ENCODE data around the gene YEATS4. TPM values are rescaled to one million over a fixed set of nuclear protein-coding genes. Genes with fewer than 3 reads are reported as not detected.
"Not testable (repeated sequence)": the region's sequence is repeated elsewhere in the genome, so short reads cannot be mapped to it uniquely, and the experiment has no call there.

YEATS4 gene
- 31.3 and 32.7 TPM in 2 replicates for total RNA-seq
- long read RNA-seq, transcript YEATS4-202 (5 exons, 1,100 nt) = minor isoform, 5 of 76 reads
- long read RNA-seq, transcript YEATS4-201 (7 exons, 1,434 nt) = major isoform, 65 of 76 reads
- long read RNA-seq, partial matches to known transcripts = 1 of 76 reads
- long read RNA-seq, other reads (novel, unspliced or antisense) = 4 of 76 reads

DNA sequence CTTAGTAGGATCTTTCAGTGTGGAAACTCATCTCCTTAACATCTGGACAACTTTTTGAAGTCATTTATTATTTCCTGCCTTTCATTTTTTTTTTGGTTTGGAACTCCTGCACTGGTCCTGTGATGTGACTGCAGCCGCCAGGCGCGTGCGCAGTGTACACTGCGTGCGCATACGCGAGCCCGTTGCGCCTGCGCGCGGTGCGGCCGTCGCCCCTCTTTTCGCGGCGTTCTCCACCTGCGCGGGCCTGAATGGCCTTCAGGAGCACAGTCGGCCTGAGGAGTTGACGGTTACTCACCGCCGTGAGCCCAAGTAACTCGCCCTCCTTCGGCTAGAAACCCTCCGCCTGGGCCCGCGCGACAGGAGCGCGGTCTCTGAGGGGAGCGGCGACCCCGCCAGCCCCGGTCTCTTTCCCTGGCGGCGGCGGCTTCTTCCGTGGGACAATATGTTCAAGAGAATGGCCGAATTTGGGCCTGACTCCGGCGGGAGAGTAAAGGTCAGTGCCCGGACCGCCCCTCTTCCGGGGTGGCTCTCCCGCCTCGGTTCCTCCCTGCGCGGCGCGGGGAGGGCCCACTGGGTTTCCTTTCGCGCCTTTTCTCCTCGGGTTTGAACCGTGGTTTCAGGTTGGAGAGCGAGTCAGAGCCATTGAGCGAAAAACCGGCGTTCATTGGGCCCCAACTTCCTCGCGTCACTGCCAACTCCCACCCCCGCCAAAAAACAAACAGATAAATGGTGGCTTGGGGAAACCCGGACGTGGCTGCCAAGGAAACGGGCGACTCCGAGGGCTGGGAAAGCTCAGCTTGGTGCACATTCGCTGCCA is at the start of gene YEATS4:
Gene YEATS4 (plus strand): TSS at position 213 of the 817 bp plus-strand sequence. CDS start 230 bp downstream, at position 443.
- H3K9me3 Mint-ChIP-seq (ENCODE audit: low read depth) = no peaks in the 10 kb centered on the region
- DNase-seq (ENCODE audit: low spot score, unreplicated experiment) = peak; percentile 79

DNA sequence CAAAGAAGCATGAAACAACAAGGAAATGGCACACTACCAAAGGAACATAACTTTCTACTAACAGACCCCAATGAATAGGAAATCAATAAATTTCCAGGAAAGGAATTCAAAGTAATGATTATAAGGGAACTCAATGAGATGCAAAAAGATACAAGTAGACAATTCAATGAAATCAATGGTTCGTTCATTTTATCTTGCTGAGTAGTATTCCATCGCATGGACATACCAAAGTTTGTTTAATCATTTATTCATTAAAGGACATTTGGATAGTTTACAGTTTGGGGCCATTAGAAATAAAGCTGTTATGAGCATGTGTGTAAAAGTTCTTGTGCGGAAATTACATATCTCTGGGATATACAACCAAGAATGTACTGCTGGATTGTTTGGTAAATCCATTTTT is 46.3 kb upstream of the YEATS4 start:
- Mint-ChIP-seq H3K9me3 (ENCODE audit: low read depth) (peaks cover 29% of the 10 kb centered on the region), H3K4me3 (ENCODE audit: low read depth) (no peak overlapping the region), H3K27ac (no peak overlapping the region), H3K36me3 (ENCODE audit: insufficient read depth) (peaks cover 13% of the 10 kb centered on the region), H3K27me3 (no peaks in the 10 kb centered on the region), H3K4me1 (ENCODE audit: low read depth) (peaks cover 1% of the 10 kb centered on the region)
- DNase-seq (ENCODE audit: low spot score, unreplicated experiment) = no peak
- TF ChIP-seq, protein P1, sequence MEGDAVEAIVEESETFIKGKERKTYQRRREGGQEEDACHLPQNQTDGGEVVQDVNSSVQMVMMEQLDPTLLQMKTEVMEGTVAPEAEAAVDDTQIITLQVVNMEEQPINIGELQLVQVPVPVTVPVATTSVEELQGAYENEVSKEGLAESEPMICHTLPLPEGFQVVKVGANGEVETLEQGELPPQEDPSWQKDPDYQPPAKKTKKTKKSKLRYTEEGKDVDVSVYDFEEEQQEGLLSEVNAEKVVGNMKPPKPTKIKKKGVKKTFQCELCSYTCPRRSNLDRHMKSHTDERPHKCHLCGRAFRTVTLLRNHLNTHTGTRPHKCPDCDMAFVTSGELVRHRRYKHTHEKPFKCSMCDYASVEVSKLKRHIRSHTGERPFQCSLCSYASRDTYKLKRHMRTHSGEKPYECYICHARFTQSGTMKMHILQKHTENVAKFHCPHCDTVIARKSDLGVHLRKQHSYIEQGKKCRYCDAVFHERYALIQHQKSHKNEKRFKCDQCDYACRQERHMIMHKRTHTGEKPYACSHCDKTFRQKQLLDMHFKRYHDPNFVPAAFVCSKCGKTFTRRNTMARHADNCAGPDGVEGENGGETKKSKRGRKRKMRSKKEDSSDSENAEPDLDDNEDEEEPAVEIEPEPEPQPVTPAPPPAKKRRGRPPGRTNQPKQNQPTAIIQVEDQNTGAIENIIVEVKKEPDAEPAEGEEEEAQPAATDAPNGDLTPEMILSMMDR (IDR thresholded peaks at IDR 0.05; ENCODE audit: unreplicated experiment) = no peak

More for the DNA sequence above, at the start of gene YEATS4:
- no peaks in the 10 kb centered on the region for H3K27me3 Mint-ChIP-seq
- TF ChIP-seq, protein P1 (IDR thresholded peaks at IDR 0.05; ENCODE audit: unreplicated experiment) = no peak
- H3K36me3 Mint-ChIP-seq (ENCODE audit: insufficient read depth) = peaks cover 8% of the 10 kb centered on the region
- peaks cover 16% of the 10 kb centered on the region for H3K4me1 Mint-ChIP-seq (ENCODE audit: low read depth)
- H3K4me3 Mint-ChIP-seq (ENCODE audit: low read depth) = peak within 1 kb of the TSS; percentile 91
- H3K27ac Mint-ChIP-seq = peak within 1 kb of the TSS; percentile 87

DNA sequence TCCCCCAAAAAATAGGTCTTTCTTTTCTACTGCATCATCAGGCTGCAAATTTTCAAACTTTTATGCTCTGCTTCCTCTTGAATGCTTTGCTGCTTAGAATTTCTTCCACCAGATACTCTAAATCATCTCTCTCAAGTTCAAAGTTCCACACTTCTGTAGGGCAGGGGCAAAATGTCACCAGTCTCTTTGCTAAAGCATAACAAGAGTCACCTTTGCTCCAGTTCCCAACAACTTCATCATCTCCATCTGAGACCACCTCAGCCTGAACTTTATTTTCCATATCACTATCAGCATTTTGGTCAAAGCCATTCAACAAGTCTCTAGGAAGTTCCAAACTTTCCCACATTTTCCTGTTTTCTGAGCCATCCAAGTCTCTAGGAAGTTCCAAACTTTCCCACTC is 42.8 kb upstream of the YEATS4 start:
- H3K36me3 Mint-ChIP-seq (ENCODE audit: insufficient read depth) = peaks cover 27% of the 10 kb centered on the region
- H3K4me3 Mint-ChIP-seq (ENCODE audit: low read depth); H3K4me1 Mint-ChIP-seq (ENCODE audit: low read depth); DNase-seq (ENCODE audit: low spot score, unreplicated experiment); H3K27me3 Mint-ChIP-seq; H3K27ac Mint-ChIP-seq: not testable (repeated sequence)
- peaks cover 52% of the 10 kb centered on the region for H3K9me3 Mint-ChIP-seq (ENCODE audit: low read depth)

DNA sequence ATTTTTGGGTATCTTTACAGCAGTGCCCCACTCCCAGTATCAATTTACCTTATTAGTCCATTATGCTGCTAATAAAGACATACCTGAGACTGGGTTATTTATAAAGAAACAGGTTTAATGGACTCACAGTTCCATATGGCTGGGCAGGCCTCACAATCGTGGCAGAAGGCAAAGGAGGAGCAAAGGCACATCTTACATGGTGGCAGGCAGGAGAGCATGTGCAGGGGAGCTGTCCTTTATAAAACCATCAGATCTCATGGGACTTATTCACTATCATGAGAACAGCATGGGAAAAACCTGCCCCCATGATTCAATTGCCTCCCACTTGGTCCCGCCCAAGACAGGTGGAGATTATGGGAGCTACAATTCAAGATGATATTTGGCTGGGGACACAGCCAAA is 42.3 kb upstream of the YEATS4 start:
- not testable (repeated sequence) for H3K27ac Mint-ChIP-seq, H3K27me3 Mint-ChIP-seq

DNA sequence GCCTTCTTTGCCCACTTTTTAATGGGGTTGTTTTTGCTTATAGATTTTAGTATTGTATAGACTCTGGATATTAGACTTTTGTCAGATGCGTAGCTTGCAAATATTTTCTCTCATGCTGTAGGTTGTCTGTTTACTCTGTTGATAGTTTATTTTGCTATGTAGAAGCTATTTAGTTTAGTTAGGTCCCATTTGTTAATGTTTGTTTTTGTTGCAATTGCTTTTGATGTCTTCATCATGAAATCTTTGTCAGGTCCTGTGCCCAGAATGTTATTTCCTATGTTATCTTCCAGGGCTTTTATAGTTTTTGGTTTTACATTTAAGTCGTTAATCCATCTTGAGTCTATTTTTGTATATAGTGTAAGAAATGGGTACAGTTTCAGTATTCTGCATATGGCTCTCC is 41.3 kb upstream of the YEATS4 start:
- Mint-ChIP-seq H3K27me3 (no peaks in the 10 kb centered on the region), H3K9me3 (ENCODE audit: low read depth) (peaks cover 50% of the 10 kb centered on the region), H3K4me1 (ENCODE audit: low read depth) (peaks cover 3% of the 10 kb centered on the region), H3K27ac (no peak overlapping the region), H3K4me3 (ENCODE audit: low read depth) (no peak overlapping the region), H3K36me3 (ENCODE audit: insufficient read depth) (peaks cover 30% of the 10 kb centered on the region)
- no peak for DNase-seq (ENCODE audit: low spot score, unreplicated experiment)
- TF ChIP-seq, protein P1 (IDR thresholded peaks at IDR 0.05; ENCODE audit: unreplicated experiment) = no peak

More for the DNA sequence above, 42.3 kb upstream of the YEATS4 start:
- not testable (repeated sequence) for H3K4me1 Mint-ChIP-seq (ENCODE audit: low read depth); H3K4me3 Mint-ChIP-seq (ENCODE audit: low read depth); DNase-seq (ENCODE audit: low spot score, unreplicated experiment)
- Mint-ChIP-seq H3K36me3 (ENCODE audit: insufficient read depth) (peaks cover 27% of the 10 kb centered on the region), H3K9me3 (ENCODE audit: low read depth) (peaks cover 52% of the 10 kb centered on the region)

DNA sequence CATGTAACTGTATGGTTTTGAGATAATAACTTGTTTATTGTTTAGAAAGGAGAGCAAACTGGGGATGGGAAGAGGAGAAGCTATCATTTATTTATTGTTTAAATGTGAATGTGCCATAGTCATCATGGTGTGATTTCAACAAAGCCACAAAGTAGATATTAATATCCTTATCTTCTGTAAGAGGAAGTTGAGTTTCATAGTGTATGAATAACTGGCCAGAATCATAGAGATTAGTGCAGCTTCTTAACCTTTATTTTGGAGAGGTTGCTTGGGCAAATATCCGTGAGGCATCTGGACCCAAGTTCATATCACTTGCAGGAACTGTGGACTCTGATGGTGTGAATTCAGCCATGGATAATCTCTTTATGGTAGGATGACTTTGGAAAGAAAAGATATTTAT is 38.2 kb upstream of the YEATS4 start:
- Mint-ChIP-seq H3K27me3 (no peaks in the 10 kb centered on the region), H3K27ac (no peak overlapping the region)

More for the DNA sequence above, 38.2 kb upstream of the YEATS4 start:
- Mint-ChIP-seq H3K36me3 (ENCODE audit: insufficient read depth) (peaks cover 33% of the 10 kb centered on the region), H3K4me3 (ENCODE audit: low read depth) (no peak overlapping the region), H3K9me3 (ENCODE audit: low read depth) (peaks cover 41% of the 10 kb centered on the region), H3K4me1 (ENCODE audit: low read depth) (peaks cover 13% of the 10 kb centered on the region)
- TF ChIP-seq, protein P1 (IDR thresholded peaks at IDR 0.05; ENCODE audit: unreplicated experiment) = no peak
- DNase-seq (ENCODE audit: low spot score, unreplicated experiment) = no peak

All from progenitor cell of endocrine pancreas (in vitro differentiated cells).